Cardiac muscle cell (in vitro differentiated cells and primary cell): ENCODE results near the gene CD40. TPM values are rescaled to one million over a fixed set of nuclear protein-coding genes. Genes with fewer than 3 reads are reported as not detected.

Source experiments
- DNase-seq, 2 donors: peaks; one replicate each; pipeline versions ENCODE4 v3.0.0 to v3.0.0-alpha.2; 2010 to 2017; ENCODE audit warnings: low read depth in 1 of 2, low spot score in 1 of 2
- H3K27ac ChIP-seq: fragments of 200-600 bp; sonication (generic); 2 replicates; pipeline ENCODE4 v1.5.1; 2016
- H3K27me3 ChIP-seq: fragments of 200-600 bp; sonication (generic); 2 replicates; pipeline ENCODE4 v1.6.0; 2016; ENCODE audit warnings: control low read depth
- H3K36me3 ChIP-seq: fragments of 200-600 bp; sonication (generic); 2 replicates; pipeline ENCODE4 v1.5.1; 2016; ENCODE audit warnings: control low read depth
- H3K4me1 ChIP-seq: fragments of 200-600 bp; sonication (generic); 2 replicates; pipeline ENCODE4 v1.8.1; 2017; ENCODE audit warnings: low read depth, mild to moderate bottlenecking, mixed run types
- H3K4me3 ChIP-seq: fragments of 200-600 bp; sonication (generic); 2 replicates; pipeline ENCODE4 v1.5.1; 2016; ENCODE audit warnings: mild to moderate bottlenecking
- H3K9me3 ChIP-seq: fragments of 200-600 bp; sonication (generic); 2 replicates; pipeline ENCODE4 v1.5.1; 2017; ENCODE audit warnings: low read depth, mild to moderate bottlenecking, control low read depth
- CTCF ChIP-seq: IDR thresholded peaks from 2 replicates; pipeline ENCODE4 v1.5.1; 2012; ENCODE audit warnings: low read depth, mild to moderate bottlenecking, low read length
- polyA plus RNA-seq: library from polyadenylated mRNA; unstranded; fragments of >200 nt; fragmentation: Nextera tagmentation; extraction: Ambion mirVana; gene quantifications from 2 replicates; pipeline ENCODE4 v1.2.1, GENCODE V29; 2016
- total RNA-seq: library from RNA; depleted of rRNA; stranded (reverse); fragments of >200 nt; gene quantifications from 2 replicates; pipeline ENCODE4 v1.2.3, GENCODE V29; 2016

The CD40 gene
- total RNA-seq (0.35 and 0.42 TPM in 2 replicates), polyA plus RNA-seq (0.75 and 1.5 TPM in 2 replicates)

- peak; percentile 61 to 90 for DNase-seq
- H3K4me3 ChIP-seq, result no peak within 1 kb of the TSS
- no peak within 1 kb of the TSS for H3K27ac ChIP-seq
- no peaks in the 10 kb centered on the region for H3K27me3 ChIP-seq
- H3K4me1 ChIP-seq, result no peaks in the 10 kb centered on the region
- no peak for TF ChIP-seq CTCF
- H3K36me3 ChIP-seq, result no peaks in the 10 kb centered on the region
- H3K9me3 ChIP-seq, result no peaks in the 10 kb centered on the region
Measured at GRCh38 chr20:46117704-46118467, at the start of gene CD40. Gene CD40, plus strand, starts transcription at chr20:46118314. Its CDS starts 30 bp downstream, at chr20:46118344.

- no peak for TF ChIP-seq CTCF
- DNase-seq, result peak in 1 of 2 donors; percentile 78
- Histone ChIP-seq H3K27ac (no peak overlapping the region), H3K4me1 (peaks cover 6% of the 10 kb centered on the region), H3K4me3 (no peak overlapping the region), H3K36me3 (peaks cover 40% of the 10 kb centered on the region), H3K27me3 (no peaks in the 10 kb centered on the region), H3K9me3 (no peaks in the 10 kb centered on the region)
Measured at GRCh38 chr20:46070215-46070900, 47.8 kb upstream of the CD40 start.

GRCh38 chr20:46071573-46071972, 46.5 kb upstream of the CD40 start:
- Histone ChIP-seq H3K4me1 (peaks cover 18% of the 10 kb centered on the region), H3K36me3 (peaks cover 28% of the 10 kb centered on the region), H3K4me3 (no peak overlapping the region), H3K9me3 (no peaks in the 10 kb centered on the region), H3K27me3 (no peaks in the 10 kb centered on the region), H3K27ac (no peak overlapping the region)
- DNase-seq, result no peak
- TF ChIP-seq CTCF, result no peak

GRCh38 chr20:46073024-46073423, 45.1 kb upstream of the CD40 start:
- no peak for TF ChIP-seq CTCF
- Histone ChIP-seq H3K27me3 (no peaks in the 10 kb centered on the region), H3K4me1 (peaks cover 19% of the 10 kb centered on the region), H3K27ac (no peak overlapping the region), H3K9me3 (no peaks in the 10 kb centered on the region), H3K4me3 (no peak overlapping the region), H3K36me3 (peaks cover 22% of the 10 kb centered on the region)
- no peak for DNase-seq

GRCh38 chr20:46073443-46073842, 44.7 kb upstream of the CD40 start:
- peaks cover 19% of the 10 kb centered on the region for H3K4me1 ChIP-seq
- no peaks in the 10 kb centered on the region for H3K27me3 ChIP-seq
- no peaks in the 10 kb centered on the region for H3K9me3 ChIP-seq
- no peak overlapping the region for H3K4me3 ChIP-seq
- TF ChIP-seq CTCF, result no peak
- H3K27ac ChIP-seq, result no peak overlapping the region
- no peak for DNase-seq
- H3K36me3 ChIP-seq, result peaks cover 21% of the 10 kb centered on the region
